IMR-90 (cell line): ENCODE results near the gene DNM1. TPM values are rescaled to one million over a fixed set of nuclear protein-coding genes. Genes with fewer than 3 reads are reported as not detected.

Source experiments
- ATAC-seq: fragments of 200-7000 bp; cut with Tn5 transposase; 2 replicates; pipeline ENCODE4 v1.9.1; 2020; ENCODE audit warnings: low read depth, mild to moderate bottlenecking, moderate library complexity
- BruUV-seq: library from RNA; stranded (reverse); fragments of 400-500 nt; replicated peaks from 2 replicates; lab custom pipeline; 2021; lab: Mats Ljungman, UMichigan
- CTCF ChIA-PET: fragments of 300-600 bp; formaldehyde crosslinking; extraction: SDS; loops from one replicate; lab custom pipeline; 2021; ENCODE audit warnings: antibody characterized with exemption; lab: Yijun Ruan, JAX
- POLR2A ChIA-PET: fragments of 300-600 bp; sonication (Branson Sonifier 250); formaldehyde crosslinking; loops from one replicate; lab custom pipeline; 2022; ENCODE audit warnings: antibody characterized with exemption; ENCODE audit not compliant: unreplicated experiment; lab: Charles Lee
- DNase-seq: peaks from one replicate; pipeline ENCODE4 v3.0.0; 2013
- H2AFZ ChIP-seq: replicated peaks from 2 replicates; pipeline ENCODE3; 2013; ENCODE audit warnings: low read length, mild to moderate bottlenecking; ENCODE audit not compliant: poor library complexity
- H2AK5ac ChIP-seq: 2 replicates; pipeline ENCODE4 v1.6.1; 2013; ENCODE audit warnings: low read depth, low read length, inconsistent platforms
- H2AK9ac ChIP-seq: replicated peaks from 2 replicates; pipeline ENCODE3; 2013; ENCODE audit warnings: mild to moderate bottlenecking, low read depth, low read length, moderate library complexity; ENCODE audit not compliant: poor library complexity
- H2BK120ac ChIP-seq: 2 replicates; pipeline ENCODE4 v1.6.1; 2013; ENCODE audit warnings: low read depth, low read length, inconsistent platforms
- H2BK15ac ChIP-seq: 3 replicates; pipeline ENCODE4 v1.6.1; 2013; ENCODE audit warnings: low read depth, low read length, inconsistent platforms
- H2BK20ac ChIP-seq: 2 replicates; pipeline ENCODE4 v1.6.1; 2013; ENCODE audit warnings: low read depth, mild to moderate bottlenecking, inconsistent platforms, low read length, moderate library complexity
- H2BK5ac ChIP-seq: 2 replicates; pipeline ENCODE4 v1.6.1; 2013; ENCODE audit warnings: mild to moderate bottlenecking, low read depth, low read length, inconsistent platforms; ENCODE audit not compliant: poor library complexity, severe bottlenecking
- H3K14ac ChIP-seq: replicated peaks from 2 replicates; pipeline ENCODE4 v1.6.1; 2013; ENCODE audit warnings: low read depth, low read length, inconsistent platforms
- H3K18ac ChIP-seq: 2 replicates; pipeline ENCODE4 v1.6.1; 2013; ENCODE audit warnings: low read depth, low read length, control low read depth
- H3K23ac ChIP-seq: 2 replicates; pipeline ENCODE4 v1.6.1; 2013; ENCODE audit warnings: low read depth, low read length, inconsistent platforms
- H3K27ac ChIP-seq: 2 replicates; pipeline ENCODE4 v1.5.1; 2013; ENCODE audit warnings: mild to moderate bottlenecking, control low read depth, low read length; ENCODE audit not compliant: insufficient read depth
- H3K27me3 ChIP-seq: 2 replicates; pipeline ENCODE4 v1.6.1; 2013; ENCODE audit warnings: low read length; ENCODE audit not compliant: control insufficient read depth, insufficient read depth
- H3K36me3 ChIP-seq: 2 replicates; pipeline ENCODE4 v1.6.1; 2013; ENCODE audit warnings: low read length, mixed read lengths; ENCODE audit not compliant: control insufficient read depth, insufficient read depth
- H3K4ac ChIP-seq: 2 replicates; pipeline ENCODE4 v1.6.1; 2013; ENCODE audit warnings: low read depth, low read length, inconsistent platforms
- H3K4me1 ChIP-seq: 2 replicates; pipeline ENCODE4 v1.6.1; 2013; ENCODE audit warnings: low read length, mixed read lengths; ENCODE audit not compliant: control insufficient read depth, insufficient read depth
- H3K4me2 ChIP-seq: 2 replicates; pipeline ENCODE4 v1.6.1; 2013; ENCODE audit warnings: low read depth, mild to moderate bottlenecking, control low read depth, low read length, moderate library complexity
- H3K4me3 ChIP-seq: 2 replicates; pipeline ENCODE4 v1.5.1; 2013; ENCODE audit warnings: low read depth, mild to moderate bottlenecking, control low read depth, low read length, moderate library complexity; ENCODE audit not compliant: insufficient read depth
- H3K56ac ChIP-seq: 2 replicates; pipeline ENCODE4 v1.6.1; 2013; ENCODE audit warnings: low read length, inconsistent platforms; ENCODE audit not compliant: insufficient read depth; ENCODE audit errors: extremely low read depth
- H3K79me1 ChIP-seq, 2 experiments: 2 replicates each; pipeline ENCODE4 v1.6.1; 2013; ENCODE audit warnings: low read length in 2 of 2, inconsistent platforms in 1 of 2, low read depth in 1 of 2
- H3K9ac ChIP-seq: 2 replicates; pipeline ENCODE4 v1.6.1; 2013; ENCODE audit warnings: low read depth, low read length, control low read depth
- H3K9me1 ChIP-seq: 2 replicates; pipeline ENCODE4 v1.6.1; 2013; ENCODE audit warnings: low read length, inconsistent platforms; ENCODE audit not compliant: insufficient read depth
- H3K9me3 ChIP-seq: 2 replicates; pipeline ENCODE4 v1.6.1; 2013; ENCODE audit warnings: low read length; ENCODE audit not compliant: control insufficient read depth, insufficient read depth
- H4K20me1 ChIP-seq: 2 replicates; pipeline ENCODE4 v1.6.1; 2013; ENCODE audit warnings: low read length, inconsistent platforms; ENCODE audit not compliant: insufficient read depth
- H4K5ac ChIP-seq: 2 replicates; pipeline ENCODE4 v1.6.1; 2013; ENCODE audit warnings: mild to moderate bottlenecking, low read depth, low read length, control low read depth
- H4K8ac ChIP-seq, 2 experiments: 2 replicates each; pipeline ENCODE4 v1.6.1; 2013; ENCODE audit warnings: low read depth in 2 of 2, low read length in 2 of 2, control low read depth in 1 of 2, inconsistent platforms in 1 of 2
- H4K91ac ChIP-seq: 2 replicates; pipeline ENCODE4 v1.6.1; 2013; ENCODE audit warnings: low read depth, low read length, inconsistent platforms; ENCODE audit not compliant: insufficient read depth
- BHLHE40 ChIP-seq: fragments of 150-350 bp; IDR thresholded peaks from 2 replicates; pipeline ENCODE4 v1.6.1; 2016; ENCODE audit warnings: mild to moderate bottlenecking, low read depth, low read length
- CEBPB ChIP-seq: IDR thresholded peaks from 2 replicates; pipeline ENCODE4 v1.6.1; 2012; ENCODE audit warnings: low read depth, low read length, improper control_type of control experiment
- FOS ChIP-seq: fragments of 150-350 bp; IDR thresholded peaks from 2 replicates; pipeline ENCODE4 v1.6.1; 2016; ENCODE audit warnings: low read depth, low read length
- MAZ ChIP-seq: IDR thresholded peaks from 2 replicates; pipeline ENCODE4 v1.6.1; 2012; ENCODE audit warnings: low read depth, mild to moderate bottlenecking, low read length, improper control_type of control experiment, moderate library complexity, borderline replicate concordance
- POLR2A ChIP-seq: IDR thresholded peaks from 2 replicates; pipeline ENCODE4 v1.6.1; 2012; ENCODE audit warnings: mild to moderate bottlenecking, low read depth, low read length
- RAD21 ChIP-seq: IDR thresholded peaks from 2 replicates; pipeline ENCODE4 v1.6.1; 2012; ENCODE audit warnings: low read length, improper control_type of control experiment
- RCOR1 ChIP-seq: IDR thresholded peaks from 2 replicates; pipeline ENCODE4 v1.6.1; 2012; ENCODE audit warnings: mild to moderate bottlenecking, low read length, improper control_type of control experiment; ENCODE audit not compliant: insufficient replicate concordance
- WGBS, 2 experiments: methylation state at CpG; one replicate each; pipeline versions ENCODE4 v1.1.5 to v1.1.7; 2013; ENCODE audit warnings: missing lambda C conversion rate in 2 of 2; ENCODE audit not compliant: insufficient read length in 1 of 2; ENCODE audit errors: extremely low coverage in 2 of 2; 5-methylcytosine and 5-hydroxymethylcytosine counted together
- dilution Hi-C: fragments of 300-500 bp; cut with HindIII; formaldehyde crosslinking; loops from one replicate; pipeline ENCODE4 v1.14.3; 2018; ENCODE audit warnings: low sequenced_read_pairs; ENCODE audit not compliant: unreplicated experiment
- in situ Hi-C: fragments of 300-500 bp; cut with MboI; formaldehyde crosslinking; loops from 3 replicates; pipeline ENCODE4 v1.14.3; 2019; ENCODE audit warnings: low sequenced_read_pairs, inconsistent platforms, mixed read lengths
- intact Hi-C: fragments of 100-400 bp; cut with micrococcal nuclease; formaldehyde crosslinking; loops from 2 replicates; pipeline ENCODE4 v1.10.0; 2022
- polyA plus RNA-seq, 3 experiments: library from polyadenylated mRNA; depleted of rRNA; stranded (reverse); fragments of >200 nt; gene quantifications; 2 replicates each; pipeline ENCODE4 v1.2.3, GENCODE V29; 2012; ENCODE audit warnings: low replicate concordance in 1 of 3
- total RNA-seq: library from RNA; depleted of rRNA; stranded (reverse); fragments of >200 nt; gene quantifications from 2 replicates; pipeline ENCODE4 v1.2.3, GENCODE V29; 2012

DNM1 gene
- total and polyA plus RNA-seq, 2 of the 4 experiments (the other 2 are of a cell fraction): 13.6 to 17.7 TPM

DNA sequence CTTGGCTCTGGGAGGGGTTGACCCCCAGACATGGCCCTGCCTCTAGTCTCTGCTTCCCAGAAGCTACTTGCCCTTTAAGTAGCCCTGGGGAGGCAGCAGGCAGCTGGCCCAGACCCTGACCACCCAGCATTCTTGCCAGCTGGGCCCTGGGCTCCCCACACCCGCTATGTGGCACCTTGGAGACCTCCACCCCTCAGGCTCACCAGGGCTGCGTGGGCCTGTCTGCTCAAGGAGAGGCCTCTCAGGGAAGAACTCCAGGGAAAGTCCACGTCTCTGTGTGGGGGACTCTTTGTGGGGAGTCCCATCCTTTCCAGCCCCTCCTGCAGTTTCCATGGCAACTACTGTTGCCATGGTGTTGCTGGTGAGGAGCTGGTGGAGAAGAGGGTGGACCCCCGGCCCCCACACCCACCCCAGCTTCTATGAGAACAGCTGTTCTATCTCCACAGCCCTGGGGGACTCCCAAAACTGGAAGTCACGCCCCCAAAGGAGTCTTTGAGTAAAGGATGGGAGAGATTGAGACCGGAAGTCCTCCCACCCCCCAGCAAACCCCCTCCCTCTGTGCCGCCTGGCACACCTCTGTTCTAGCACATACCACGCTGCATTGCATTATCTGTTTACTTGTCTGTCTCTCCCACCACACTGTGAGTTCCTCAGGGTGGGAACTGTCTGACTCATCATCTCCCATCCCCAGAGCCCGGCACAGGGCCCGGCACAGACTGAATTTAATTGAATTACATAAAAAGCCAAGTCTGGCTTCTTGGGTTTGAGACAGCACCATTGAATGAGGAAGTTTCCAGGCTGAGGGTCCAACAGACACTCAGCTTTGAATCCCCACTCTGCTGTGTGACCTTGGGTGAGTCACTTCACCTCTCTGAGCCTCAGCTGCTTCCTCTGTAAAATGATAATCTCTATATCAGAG lies 12.6 kb downstream of the DNM1 start:
- H3K27ac ChIP-seq: no peak overlapping the region
- H2BK120ac ChIP-seq: peak overlapping the region; percentile 57; the same call in 1 of the 2 replicates
- H3K4me1 ChIP-seq: peaks cover 20% of the 10 kb centered on the region
- peak overlapping the region; percentile 57 for H4K91ac ChIP-seq
- H3K36me3 ChIP-seq: peaks cover 3% of the 10 kb centered on the region; the same call in 1 of the 2 replicates
- H2AK5ac ChIP-seq: peak overlapping the region; percentile 44; the same call in 1 of the 2 replicates
- ChIA-PET CTCF (no interaction called here), POLR2A (no interaction called here)
- in situ Hi-C loops (no loop called here), intact Hi-C loops (no loop called here), dilution Hi-C loops (no loop called here)
- TF ChIP-seq RAD21: no peak
- peak; percentile 64 for TF ChIP-seq CEBPB
- peak; percentile 77 for TF ChIP-seq FOS
- peak; percentile 64 for TF ChIP-seq BHLHE40
- peak; percentile 67; the same call in 1 of the 2 replicates for TF ChIP-seq MAZ
- TF ChIP-seq POLR2A: no peak
- peak; percentile 61 for TF ChIP-seq RCOR1
- peaks cover 16% of the 10 kb centered on the region for H3K9me1 ChIP-seq
- H3K23ac ChIP-seq: no peak overlapping the region
- peak overlapping the region; percentile 57 for H2AK9ac ChIP-seq
- no peak overlapping the region for H3K4me2 ChIP-seq
- H4K8ac ChIP-seq: peak overlapping the region in 1 of 2 experiments; percentile 78; a peak in 2 of 4 replicates
- no peaks in the 10 kb centered on the region; a peak in 1 of 4 replicates for H3K79me1 ChIP-seq
- H3K9ac ChIP-seq: no peak overlapping the region
- H3K14ac ChIP-seq: peak overlapping the region; percentile 40
- H3K27me3 ChIP-seq: no peaks in the 10 kb centered on the region
- no peak overlapping the region; the same call in 2 of the 3 replicates for H2BK15ac ChIP-seq
- DNase-seq (peak; percentile 84), ATAC-seq (peak; percentile 70)
- no peak overlapping the region for H3K56ac ChIP-seq
- WGBS, 2 experiments: 0% methylated on average over 1 of the region's 10 CpGs; no CpG with 5 or more reads in 1 of the 2 experiments
- H2BK20ac ChIP-seq: peak overlapping the region; percentile 39; the same call in 1 of the 2 replicates
- H3K4me3 ChIP-seq: no peak overlapping the region
- peak overlapping the region; percentile 9; the same call in 1 of the 2 replicates for H3K18ac ChIP-seq
- no peak overlapping the region for H2BK5ac ChIP-seq
- no peaks in the 10 kb centered on the region for H3K9me3 ChIP-seq
- peak overlapping the region; percentile 64 for H3K4ac ChIP-seq
- BruUV-seq: no TSS peak
- H4K20me1 ChIP-seq: 0 out of 2 replicates have a peak, but pooled peaks cover 4% of the 10 kb centered on the region
- H2AFZ ChIP-seq: peak overlapping the region; percentile 75
- no peak overlapping the region for H4K5ac ChIP-seq
